GM18951 (cell line): ENCODE data around the gene PMS2.
"Not testable (repeated sequence)": the region's sequence is repeated elsewhere in the genome, so short reads cannot be mapped to it uniquely, and the experiment has no call there.

Experiments
- POLR2A ChIP-seq: IDR thresholded peaks from 4 replicates; pipeline ENCODE4 v1.6.1; 2011; ENCODE audit warnings: mild to moderate bottlenecking; ENCODE audit not compliant: insufficient read length, insufficient read depth; ENCODE audit errors: extremely low read depth
- in situ Hi-C: fragments of 300-500 bp; cut with MboI; formaldehyde crosslinking; loops from one replicate; pipeline ENCODE4 v1.12.0; 2022; ENCODE audit warnings: low sequenced_read_pairs, mixed read lengths, inconsistent platforms; ENCODE audit not compliant: unreplicated experiment

The PMS2 gene

DNA sequence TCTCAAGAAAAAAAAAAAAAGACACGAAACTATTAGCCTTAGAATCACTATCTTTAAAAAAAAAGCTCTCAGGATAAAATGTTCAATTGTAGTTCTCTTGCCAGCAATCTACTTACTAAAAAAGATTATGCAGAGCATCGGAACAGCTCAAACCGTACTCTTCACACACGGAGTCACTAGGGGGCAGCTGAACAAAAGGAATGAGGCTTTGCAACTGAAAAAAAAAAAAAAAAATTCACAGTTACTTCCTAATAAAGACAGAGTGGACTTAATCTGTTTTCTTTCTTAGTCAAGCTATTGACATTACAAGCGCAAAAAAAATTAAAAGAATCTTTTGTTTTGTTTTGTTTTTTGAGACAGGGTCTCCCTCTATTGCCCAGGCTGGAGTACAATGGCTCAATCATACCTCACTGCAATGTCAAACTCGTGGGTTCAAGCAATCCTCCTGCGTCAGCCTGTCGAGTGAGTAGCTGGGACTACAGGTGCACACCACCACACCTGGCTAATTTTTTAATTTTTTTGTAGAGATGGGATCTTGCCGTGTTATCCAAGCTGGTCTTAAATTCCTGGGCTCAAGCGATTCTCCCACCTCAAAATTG, 11.5 kb downstream of the PMS2 start:
- in situ Hi-C loops: no loop called here
- TF ChIP-seq POLR2A: no peak

DNA sequence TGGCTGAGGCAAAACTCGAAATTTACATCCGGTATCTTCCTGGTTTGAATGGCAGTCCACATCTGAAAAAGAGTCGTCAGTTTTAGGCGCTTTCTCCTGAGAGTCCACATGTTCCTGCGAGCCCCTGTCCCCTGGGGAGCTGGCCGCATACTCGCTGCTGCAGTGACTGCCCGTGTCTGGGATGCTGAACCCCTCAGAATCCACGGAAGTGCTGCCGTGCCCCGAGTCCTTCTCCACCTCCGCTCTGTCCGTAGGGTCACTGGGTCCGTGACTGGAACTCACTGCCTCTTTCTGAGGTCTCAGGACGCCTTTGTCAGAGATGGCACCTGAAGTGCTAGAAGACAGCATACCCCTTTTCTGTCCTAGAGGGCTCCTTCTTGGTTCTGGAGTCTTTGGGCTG, 21.8 kb downstream of the PMS2 start:
- in situ Hi-C loops: not testable (repeated sequence)

DNA sequence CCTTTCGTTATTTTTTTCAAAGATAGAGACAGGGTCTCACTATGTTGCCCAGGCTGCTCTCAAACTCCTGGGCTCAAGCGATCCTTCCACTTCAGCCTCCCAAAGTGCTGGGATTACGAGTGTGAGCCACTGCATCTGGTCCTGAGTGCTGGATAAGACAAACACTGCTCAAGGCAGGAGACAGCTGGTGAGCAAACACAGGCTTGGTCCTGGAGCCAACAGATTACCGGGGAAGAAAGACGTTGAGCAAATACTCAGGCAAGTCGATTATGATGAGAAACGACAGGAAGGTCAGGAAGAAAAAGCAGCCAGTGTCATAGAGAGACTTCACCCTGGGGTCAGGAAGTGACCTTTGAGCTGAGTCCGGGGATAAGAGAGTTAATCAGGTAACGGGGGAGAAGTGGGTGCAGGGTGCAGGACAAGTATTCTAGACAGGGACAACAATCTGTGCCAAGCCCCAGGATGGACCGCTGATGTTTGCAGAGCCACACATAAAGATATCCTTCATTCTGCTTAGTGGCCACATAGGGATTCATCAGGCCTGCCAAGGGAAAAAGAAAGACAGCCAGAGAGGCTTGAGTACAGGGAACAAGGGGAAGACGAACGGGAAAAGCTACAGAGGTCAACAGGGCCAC, 29.1 kb downstream of the PMS2 start:
- in situ Hi-C loops: loop anchor here (5.0 kb wide), 1 partner anchor 763 kb away; no protein-coding TSS in a partner anchor

DNA sequence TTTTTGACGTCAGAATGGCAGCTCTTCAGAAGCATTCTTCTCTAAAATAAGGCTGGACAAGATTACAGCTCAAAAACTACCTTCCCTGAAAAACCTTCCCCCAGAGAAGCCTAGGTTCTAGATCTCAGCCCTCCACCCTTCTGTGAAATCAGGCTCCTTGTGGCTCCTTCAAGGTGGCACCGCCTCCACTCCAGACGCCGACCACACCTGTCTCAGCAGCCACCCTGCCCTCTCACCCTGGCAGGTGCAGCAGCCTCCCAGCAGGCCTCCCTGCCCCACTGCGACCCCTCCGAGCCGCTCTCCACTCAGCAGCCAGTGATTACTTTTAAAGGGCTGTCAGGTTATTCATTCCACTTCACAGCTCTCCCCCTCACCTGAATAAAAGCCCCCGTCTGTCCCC, 35.3 kb downstream of the PMS2 start:
- in situ Hi-C loops: not testable (repeated sequence)

DNA sequence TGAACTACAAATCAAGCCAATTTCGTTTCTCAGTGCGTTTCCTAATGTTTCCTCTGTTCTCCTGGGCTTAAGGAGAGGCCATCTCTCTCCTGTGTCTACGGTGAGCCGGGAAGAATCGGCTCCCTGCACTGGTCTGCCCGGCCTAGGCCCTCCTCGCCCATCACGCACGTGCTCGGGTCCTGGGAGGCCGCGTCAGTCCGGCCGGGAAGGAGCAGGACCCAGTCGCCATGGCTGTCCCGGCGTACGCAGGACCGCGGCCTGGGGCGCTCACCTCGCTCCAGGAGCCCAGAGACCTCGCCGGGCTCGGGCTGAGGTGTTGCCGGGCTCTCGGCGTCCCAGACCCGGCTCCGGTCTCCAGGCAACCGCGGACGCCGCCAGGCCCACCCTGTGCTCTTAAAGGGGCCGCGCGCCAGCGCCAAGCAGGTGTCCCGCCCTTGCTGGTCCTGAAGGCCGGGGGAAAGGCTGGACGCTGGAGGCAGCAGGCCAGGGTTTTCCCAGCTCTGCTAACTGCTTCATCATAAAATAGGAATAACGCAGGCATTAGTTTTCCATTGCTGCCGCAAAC, 38.4 kb downstream of the PMS2 start, which contains the start of gene RSPH10B:
Gene RSPH10B (minus strand): TSS at position 343 of the 565 bp plus-strand sequence. CDS start 3,573 bp downstream, outside the sequence.
- in situ Hi-C loops: not testable (repeated sequence)

DNA sequence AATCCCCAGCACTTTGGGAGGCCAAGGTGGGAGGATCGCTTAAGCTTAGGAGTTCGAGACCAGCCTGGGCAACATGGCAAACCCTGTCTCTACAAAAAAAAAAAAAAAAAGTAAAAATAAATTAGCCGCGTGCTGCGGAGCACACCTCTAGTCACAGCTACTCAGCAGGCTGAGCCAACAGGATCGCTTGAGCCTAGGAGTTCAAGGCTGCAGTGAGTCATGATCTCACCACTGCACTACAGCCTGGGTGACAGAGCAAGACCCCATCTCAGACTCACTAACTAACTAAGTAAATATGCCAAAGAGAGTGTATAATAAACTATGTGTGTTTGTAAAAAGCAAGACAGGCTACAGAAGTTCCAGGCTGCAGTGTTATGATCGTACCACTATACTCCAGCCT, 45.0 kb downstream of the PMS2 start:
- in situ Hi-C loops: not testable (repeated sequence)

DNA sequence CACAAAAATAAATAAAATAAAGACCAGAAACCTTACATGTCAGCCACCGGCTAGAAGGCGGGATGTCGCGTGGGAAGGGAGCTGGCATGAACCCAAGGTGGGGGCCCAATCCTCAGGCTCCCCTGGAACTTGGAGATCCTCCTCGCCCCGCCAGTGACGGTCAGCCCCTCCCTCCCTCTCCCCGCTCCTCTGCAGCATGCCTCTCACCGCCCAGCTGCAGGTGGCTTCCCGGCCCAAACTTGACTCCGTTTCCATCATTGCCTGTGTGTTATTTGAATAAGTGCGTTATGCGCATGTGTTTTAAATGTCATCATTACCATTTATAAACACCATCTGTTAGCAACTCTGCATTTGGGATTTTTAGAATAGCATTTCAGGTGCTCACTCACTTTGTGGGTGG, 45.6 kb downstream of the PMS2 start:
- in situ Hi-C loops: not testable (repeated sequence)

DNA sequence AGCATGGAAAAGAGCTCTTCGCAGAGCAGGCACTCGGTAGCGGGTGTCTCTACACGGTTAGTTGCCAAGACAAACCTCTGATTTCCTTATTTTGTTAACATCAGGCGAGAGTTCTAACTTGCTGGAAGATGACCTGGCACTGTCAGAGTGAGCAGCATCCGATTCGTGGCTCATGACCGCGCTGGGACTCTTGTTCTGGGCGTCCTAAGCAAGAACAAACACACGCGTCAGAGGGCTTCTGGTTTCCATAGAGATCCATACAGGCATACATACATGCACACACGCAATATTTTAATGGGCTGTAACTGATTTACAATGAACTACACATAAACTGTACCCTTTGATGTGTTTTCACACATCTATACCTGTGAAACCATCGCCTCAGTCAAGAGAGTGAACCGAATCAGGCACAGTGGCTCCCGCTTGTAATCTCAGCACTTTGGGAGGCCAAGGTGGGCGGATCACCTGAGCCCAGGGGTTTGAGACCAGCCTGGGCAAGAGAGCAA, 73.9 kb downstream of the PMS2 start:
- in situ Hi-C loops: not testable (repeated sequence)

DNA sequence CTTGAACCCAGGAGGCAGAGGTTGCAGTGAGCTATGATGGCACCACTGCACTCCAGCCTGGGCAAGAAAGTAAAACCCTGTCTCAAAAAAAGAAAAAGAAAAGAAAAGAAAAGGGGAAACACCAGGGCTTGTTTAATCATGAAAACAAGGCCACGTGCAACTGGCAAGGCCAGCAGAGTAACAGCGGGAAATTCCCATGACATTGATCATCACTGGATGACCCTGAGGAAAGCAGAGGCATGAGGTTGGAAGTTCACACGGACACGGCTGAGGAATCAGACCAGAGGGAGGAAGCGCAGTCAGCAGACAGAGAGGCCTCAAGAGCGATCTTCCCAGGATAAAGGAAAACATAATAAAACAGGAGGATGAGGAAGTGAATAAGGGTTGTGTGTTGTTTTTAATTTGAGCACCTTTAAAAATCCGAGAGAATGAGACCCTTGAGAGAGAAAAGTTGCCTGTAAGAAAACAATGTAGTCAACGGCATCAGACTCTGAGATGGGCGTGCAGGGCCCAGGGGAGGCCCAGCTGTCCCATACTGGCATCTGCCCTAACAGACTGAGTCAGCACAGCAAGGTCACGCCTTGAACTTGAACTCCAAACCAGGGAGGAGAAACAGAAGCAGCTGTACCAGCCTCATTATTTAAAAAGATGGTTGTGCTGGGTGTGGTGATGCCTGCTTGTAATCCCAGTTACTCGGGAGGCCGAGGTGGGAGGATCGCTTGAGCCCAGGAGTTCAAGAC, 76.8 kb downstream of the PMS2 start:
- in situ Hi-C loops: not testable (repeated sequence)

DNA sequence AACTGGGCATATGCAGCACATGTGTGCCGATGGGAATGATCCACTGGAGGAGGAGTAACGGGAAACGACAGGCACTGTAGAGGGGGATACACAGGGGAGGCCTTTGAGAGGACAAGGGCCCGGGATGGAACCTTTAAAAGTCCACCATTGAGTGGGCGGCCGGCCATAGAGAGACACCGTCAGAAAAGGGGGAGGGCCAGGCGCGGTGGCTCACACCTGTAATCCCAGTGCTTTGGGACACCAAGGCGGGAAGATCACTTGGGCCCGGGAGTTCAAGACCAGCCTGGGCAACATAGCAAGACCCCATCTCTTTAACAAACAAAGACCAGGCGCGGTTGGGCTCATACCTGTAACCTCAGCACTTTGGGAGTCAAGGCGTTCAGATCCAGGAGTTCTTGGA, 77.6 kb downstream of the PMS2 start:
- in situ Hi-C loops: not testable (repeated sequence)

DNA sequence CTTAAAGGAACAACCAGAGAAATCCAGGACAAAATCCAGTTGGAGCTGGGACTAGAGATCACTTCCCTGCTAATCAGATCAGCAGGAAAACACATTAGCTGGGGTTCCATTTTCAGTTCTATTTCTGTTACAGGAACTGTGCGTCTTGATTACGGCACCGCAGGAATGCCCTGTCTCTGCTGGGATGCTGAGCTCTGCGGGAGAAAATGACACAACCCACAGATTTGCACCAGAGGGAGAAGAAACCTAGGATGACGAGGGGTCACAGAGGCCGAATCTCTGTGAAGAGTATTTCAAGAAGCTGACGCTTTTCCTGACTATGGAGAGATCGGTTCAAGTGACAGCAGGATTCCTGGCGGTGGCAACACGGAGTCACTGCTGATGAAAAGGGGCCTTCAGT, 78.6 kb downstream of the PMS2 start:
- in situ Hi-C loops: not testable (repeated sequence)

DNA sequence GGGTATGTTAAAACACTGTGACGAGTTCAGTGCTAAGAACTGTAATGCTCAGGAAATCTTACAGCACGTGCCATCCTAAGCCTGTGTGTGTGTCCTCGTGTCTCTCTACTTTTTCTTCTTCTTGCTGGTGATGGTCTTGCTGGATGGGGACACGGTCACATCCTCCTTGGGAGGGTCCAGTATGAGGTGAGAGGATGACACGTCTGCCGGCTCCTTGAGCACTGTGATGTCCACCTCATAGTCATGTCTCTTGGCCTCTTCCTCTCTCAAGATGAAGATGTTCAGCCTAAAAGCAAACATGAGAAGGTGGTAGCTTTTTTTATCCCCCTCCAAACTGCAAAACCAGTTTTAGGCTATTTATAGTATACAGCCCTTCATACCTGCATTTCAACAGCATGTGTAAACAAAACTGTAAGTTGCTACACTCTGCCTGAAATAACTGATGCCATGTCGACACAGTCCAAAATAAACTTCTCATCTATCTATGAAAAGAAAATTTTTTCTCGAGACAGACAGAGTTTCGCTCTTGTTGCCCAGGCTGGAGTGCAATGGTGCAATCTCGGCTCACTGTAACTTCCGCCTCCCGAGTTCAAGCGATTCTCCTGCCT, 82.5 kb downstream of the PMS2 start:
- in situ Hi-C loops: not testable (repeated sequence)

DNA sequence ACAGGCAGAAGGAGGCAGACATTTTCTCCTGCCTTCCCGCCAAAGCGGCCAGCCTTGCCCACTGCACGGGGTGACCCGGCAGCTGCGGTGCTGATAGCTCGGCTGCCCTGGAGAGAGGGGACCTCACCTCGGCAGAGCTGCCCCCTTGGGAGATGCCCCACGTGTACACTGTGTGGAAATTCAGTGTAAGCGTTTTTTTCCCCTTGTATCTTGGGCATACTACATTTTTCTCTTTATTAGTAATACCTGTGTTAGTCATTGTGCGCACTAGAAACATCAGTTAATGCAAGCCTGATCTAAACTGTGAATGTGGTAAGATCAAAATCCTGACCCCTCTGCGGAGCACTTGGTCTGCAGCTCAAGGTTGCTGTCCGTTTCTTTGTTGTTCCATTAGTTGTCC, 84.2 kb downstream of the PMS2 start:
- in situ Hi-C loops: not testable (repeated sequence)

DNA sequence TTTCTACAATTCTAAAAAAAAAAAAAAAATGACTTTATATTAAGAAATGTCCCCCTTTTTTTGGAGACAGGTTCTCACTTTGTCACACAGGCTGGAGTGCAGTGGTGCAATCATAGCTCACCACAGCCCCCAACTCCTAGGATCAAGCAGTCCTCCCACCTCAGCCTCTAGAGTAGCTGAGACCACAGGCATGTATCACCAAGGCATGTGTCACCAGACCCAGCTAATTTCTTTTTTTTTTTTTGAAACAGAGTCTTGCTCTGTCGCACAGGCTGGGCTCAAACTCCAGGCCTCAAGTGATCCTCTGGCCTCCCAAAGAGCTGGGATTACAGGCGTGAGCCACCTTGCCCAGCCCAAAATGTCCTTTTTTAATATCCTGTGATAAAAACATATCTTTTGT, 84.7 kb downstream of the PMS2 start:
- in situ Hi-C loops: not testable (repeated sequence)
